ENCODE results near the gene DAB1.
"Not testable (repeated sequence)": the region's sequence is repeated elsewhere in the genome, so short reads cannot be mapped to it uniquely, and the experiment has no call there.

DAB1 gene

GRCh38 chr1:57269630-57270225 lies 154.1 kb downstream of the DAB1 start:
- DNase-seq: no peak

- no peak for DNase-seq
These were observed 158.8 kb downstream of the DAB1 start for GRCh38 chr1:57265104-57265503.

- no peak for DNase-seq
These were observed 161.4 kb downstream of the DAB1 start for GRCh38 chr1:57262472-57262871.

DNA sequence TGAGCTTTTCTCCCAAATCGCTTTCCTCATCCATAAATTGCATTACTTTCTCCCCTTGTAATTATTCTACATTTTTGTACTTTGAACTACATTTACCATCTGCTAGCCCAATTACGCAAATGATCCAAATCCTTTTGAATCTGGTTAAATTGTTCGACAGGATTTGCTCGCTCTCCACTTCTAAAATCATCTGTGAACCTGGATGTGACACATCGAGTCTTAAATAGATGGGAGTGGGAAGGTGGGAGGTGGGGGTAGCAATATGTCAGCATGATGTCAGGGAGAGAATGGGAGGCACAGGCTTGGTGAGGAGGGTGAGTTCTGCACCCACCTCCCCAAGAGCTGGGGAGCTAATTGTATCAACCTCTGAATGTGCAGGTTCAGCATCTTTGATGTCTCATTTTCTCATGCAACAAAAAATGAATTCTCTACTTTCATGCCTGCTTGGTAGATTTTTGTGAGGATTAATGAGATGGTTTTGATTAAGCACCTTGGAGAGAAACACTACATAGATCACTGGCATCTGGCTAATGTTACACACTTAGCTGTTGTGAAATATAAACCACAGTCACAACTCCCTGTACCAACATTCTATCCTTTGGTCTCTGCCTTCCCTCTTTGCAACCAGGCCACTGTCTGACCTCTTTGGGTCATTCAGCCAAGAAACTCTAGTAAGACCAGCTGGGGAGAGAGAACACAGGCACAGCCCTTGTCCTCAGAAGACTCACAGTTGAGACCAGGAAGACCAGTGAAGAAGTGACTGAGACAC lies 165.1 kb downstream of the DAB1 start:
- no peak for DNase-seq

GRCh38 chr1:57255945-57256344 lies 167.9 kb downstream of the DAB1 start:
- DNase-seq: no peak

GRCh38 chr1:57254022-57254421 lies 169.8 kb downstream of the DAB1 start:
- DNase-seq: no peak

DNA sequence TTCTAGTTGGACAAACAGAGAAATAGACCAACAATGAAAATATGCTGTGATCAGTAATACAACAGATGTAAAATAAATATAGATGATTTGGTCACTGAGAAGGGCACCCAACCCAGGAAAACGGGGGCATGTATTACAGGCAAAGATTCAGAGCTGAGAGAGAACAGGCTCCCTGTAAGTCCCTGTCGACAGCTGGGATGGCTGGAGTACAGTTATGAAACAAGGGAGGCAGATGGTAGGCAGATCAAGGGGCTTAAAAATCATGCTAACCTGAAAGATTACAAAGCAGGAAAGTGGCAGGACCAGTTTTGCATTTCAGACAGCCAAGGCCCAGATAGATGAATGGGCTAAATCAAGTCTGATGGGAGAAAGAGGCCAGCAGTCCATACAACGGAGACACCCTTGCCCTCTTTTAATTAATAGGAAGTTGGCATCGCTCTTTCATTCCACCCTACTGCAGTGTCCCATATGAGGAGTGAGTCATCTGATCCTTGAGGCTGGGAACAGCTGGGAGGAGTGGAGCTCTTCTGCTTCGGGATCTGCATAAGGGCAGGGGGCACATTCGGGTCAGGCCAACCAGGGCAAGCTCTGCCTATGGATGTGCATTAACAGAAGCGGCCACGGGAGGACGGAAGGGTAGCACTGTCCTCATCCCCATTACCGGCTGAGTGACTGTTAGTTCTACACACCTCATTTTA lies 171.1 kb downstream of the DAB1 start:
- no peak for DNase-seq

GRCh38 chr1:57250021-57250420 lies 173.8 kb downstream of the DAB1 start:
- no peak for DNase-seq

GRCh38 chr1:57249511-57249910 lies 174.3 kb downstream of the DAB1 start:
- no peak for DNase-seq

- DNase-seq: no peak
These were observed 175.0 kb downstream of the DAB1 start for GRCh38 chr1:57248830-57249229.

DNA sequence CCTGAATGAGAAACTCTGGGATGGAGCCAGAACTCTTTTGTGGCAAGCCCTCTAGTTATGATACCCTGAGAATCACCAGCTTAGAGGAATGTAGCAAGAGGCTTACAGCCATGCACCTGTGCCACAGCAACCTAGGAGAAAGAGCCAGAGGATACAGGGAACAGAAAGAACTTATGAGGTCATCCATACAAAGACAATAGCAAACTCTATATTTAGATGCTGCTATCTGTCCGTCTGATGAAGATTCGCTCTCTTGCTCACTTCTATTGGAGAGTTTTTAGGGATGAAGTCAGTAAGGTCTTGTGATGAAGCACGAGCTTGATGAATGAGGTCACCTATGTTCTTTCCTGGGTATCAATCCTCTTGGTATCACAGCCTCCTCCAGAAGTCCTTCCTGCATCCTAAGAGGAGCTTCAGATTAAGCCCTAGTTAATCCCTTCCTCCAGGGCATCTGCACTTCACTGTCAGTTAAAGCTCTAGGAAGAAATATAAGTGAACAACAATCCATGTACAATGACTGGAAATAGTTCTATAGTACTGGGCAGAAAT lies 185.6 kb downstream of the DAB1 start:
- DNase-seq: no peak

DNA sequence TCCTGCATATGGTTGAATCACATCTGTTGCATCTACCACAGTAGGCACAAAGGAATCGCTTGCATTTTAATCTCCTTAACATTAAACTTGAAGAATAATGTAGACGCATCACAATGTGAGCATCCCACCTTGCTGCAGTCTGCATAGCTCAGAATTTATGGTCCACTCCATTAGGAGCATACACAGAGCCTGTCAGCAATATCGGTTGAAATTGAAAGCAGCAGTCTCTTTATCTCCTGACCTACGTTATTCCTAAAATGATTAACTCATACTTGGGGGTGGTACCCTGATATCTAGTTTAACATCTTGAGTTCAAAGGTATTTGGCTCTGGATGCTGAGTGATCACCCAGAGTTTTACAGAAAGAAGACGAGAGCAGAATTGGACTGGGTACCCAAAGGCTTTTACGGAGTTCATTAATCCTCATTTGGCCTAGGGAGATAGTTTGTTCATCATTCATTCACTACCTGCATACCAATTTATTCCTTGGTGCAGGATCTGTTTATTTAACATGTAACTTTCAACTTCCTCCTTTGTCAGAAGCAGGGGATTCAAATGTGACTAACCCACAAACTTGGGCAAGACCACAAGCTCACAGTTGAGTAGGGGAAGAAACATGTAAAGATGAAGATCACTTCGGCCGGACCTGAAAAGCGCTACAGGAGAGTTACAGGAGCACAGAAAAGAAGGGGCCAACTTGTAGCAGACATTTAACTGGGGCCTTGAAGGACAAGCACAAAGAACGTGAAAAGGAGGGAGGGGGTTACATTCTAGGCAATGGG lies 187.9 kb downstream of the DAB1 start:
- no peak for DNase-seq

DNA sequence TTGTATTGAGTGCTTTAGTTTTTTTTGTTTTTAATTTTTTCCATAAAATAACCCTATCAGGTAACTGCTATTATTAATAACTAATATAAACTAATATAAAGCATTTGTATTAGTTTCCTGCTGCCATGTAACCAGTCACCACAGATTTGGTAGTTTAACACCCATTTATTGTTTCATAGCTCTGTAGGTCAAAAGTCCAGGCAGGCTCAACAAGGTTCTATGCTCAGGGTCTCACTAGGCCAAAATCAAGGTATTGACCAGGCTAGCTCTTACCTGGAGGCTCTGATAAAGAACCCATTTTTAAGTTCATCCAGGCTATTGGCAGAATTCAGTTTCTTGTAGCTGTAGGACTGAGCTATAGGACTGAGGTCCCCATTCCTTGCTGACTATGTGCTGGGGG lies 189.4 kb downstream of the DAB1 start:
- no peak for DNase-seq

DNA sequence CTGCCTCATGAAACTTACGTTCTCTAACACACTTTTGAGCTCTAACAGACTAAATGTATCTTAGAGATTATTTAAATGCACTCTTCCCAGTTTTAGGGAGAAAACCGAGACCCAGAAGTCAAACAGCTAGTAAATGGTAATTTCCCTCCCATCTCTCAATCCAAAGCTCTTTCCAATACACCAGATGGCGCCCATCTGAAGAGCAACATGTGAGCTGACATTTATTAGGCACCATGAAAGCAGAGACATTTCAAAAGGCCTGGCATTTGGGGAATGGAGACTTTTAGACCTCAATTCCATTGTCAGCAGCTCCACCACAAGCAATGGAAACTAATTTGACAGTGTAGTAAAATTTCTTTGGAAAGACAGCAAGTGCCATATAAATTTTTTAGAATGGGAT lies 191.4 kb downstream of the DAB1 start:
- no peak for DNase-seq

DNA sequence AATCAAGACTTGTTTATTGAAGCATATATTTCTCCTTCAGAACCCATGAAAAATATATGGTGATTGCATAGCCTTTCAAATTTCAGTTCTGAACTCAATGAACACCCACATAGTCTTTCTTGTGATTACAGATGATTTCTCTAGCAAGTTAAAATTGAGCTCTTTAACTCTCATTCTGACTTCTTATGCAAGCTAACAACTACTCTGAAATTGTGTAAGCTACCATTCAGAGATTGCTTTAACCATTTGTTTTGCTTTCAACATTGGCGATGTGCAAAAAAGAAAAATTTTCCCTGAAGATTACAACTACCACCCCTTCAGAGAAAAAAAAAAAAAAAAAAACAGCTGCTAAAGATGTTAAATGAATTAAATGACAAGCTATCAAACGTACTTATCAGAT lies 193.9 kb downstream of the DAB1 start:
- no peak for DNase-seq

DNA sequence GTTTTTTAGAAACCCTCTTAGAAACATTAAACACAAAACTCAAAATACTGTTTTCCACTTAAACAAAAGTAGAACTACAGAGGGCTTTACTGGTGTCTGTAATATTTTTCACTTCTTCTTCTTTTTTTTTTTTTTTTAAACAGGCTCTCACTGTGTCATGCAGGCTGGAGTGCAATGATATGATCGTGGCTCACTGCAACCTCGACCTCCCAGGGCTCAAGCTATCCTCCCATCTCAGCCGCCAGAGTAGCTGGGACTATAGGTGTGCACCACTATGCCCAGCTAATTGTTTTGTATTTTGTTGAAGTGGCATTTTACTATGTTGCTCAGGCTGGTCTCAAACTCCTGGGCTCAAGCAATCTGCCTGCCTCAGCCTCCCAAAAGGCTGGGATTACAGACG lies 194.8 kb downstream of the DAB1 start:
- no peak for DNase-seq

GRCh38 chr1:57222801-57223200 lies 201.1 kb downstream of the DAB1 start:
- DNase-seq: no peak

DNA sequence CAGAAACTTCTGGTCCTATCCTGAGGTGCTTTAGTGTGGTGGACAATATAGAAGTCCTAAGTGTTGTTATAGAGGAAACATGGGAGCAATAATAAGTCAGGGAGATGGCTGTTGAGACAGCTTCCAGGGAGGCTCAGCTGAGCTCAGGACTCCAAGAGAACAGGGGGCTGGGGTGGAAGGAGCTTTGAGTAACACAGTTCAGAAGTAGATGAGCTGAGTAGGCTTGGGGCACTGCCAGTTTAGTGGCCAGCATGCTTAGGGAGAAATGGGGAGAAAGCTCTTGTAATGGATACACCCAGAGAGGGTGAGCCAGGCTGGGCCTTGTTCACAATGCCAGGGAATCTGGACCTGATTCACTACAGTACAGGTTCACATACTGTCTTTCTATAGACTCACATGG lies 201.6 kb downstream of the DAB1 start:
- no peak for DNase-seq

DNA sequence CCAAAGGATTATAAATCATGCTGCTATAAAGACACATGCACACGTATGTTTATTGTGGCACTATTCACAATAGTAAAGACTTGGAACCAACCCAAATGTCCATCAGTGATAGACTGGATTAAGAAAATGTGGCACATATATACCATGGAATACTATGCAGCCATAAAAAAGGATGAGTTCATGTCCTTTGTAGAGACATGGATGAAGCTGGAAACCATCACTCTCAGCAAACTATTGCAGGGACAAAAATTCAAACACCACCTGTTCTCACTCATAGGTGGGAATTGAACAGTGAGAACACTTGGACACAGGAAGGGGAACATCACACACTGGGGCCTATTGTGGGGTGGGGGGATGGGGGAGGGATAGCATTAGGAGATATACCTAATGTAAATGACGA lies 203.0 kb downstream of the DAB1 start:
- not testable (repeated sequence) for DNase-seq

DNA sequence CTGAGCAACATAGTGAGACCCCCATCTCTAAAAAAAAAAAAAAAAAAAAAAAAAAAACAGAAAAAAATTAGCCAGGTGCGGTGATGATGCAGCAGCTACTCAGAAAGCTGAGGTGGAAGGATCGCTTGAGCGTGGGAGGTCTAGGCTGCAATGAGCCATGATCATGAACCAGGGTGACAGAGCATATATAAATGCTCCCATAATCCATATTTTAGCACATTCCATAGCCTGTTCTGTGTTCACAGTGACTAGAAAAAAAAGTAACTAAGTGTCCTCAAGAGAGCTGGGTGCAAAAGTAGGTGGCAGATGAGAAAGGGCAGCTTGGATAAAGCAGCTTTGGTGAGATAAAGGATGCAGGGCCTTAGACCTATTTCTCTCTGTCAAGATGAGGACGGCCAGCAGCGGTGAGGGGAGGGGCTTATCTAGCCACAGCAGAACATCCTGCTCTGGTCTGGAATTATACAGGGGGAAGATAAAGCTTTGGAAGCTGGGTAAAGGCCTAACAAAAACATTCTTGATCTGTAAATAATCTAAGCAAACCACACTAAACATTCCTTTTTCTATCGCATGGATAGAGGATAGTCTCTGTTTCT lies 205.3 kb downstream of the DAB1 start:
- no peak for DNase-seq

GRCh38 chr1:57217905-57218304 lies 206.0 kb downstream of the DAB1 start:
- DNase-seq: no peak

DNA sequence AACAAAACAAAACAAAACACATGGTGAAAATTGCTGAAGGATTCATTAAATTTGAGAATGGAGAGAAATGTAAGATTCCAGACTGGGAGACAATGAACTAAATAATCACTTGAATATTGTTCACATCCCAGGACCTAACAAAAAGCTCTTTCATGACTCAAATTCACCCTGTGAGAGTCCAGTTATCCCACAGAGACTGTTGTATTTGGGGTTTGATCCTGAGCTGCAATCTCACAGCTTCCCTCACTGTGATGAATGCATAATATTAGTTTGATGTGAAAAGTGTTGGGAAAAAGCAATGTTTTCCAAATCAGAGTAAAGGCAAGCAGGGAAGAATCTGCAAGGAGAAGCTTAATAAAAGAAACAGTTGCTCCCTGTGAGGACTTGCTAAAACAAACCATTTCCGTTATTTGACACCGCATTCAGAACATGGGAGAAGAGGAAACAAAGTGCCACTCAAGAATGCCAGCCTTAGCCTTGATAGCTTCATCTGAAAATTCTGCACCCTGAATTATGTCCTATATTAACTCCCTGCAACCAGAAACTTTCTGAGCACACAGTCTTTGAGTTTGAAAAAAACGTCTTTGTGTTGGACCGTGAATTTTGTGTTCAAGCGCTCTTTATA lies 208.8 kb downstream of the DAB1 start:
- no peak for DNase-seq
